ENCODE results near the gene SYT1. TPM values are rescaled to one million over a fixed set of nuclear protein-coding genes. Genes with fewer than 3 reads are reported as not detected.

The SYT1 gene
- total and polyA plus RNA-seq, 8 donors, result 0.16 to 1.2 (median 0.26) TPM

DNA sequence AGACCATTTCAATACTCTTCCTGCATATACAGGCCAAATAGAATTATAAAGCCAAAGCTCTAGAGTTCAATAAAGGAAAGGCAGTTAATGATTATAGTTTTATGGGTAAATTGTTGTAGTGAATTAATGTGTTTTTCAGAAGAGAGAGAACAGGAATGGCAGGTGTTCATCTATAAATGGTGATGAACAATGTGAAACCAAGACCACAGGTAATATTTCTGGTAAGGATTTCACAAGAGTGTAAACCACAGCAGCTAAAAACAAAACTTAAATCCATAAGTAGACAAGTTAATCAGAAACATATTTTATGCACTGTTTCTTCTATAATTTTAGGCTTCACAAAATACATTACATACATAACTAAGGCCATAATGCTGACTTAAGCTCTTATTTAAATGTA, 204.4 kb downstream of the SYT1 start:
- Histone ChIP-seq H3K36me3 (no peaks in the 10 kb centered on the region), H3K4me3 (no peak overlapping the region), H3K4me1 (no peaks in the 10 kb centered on the region), H3K9me3 (no peaks in the 10 kb centered on the region), H3K27ac (no peak overlapping the region), H3K27me3 (no peaks in the 10 kb centered on the region)
- DNase-seq (no peak), FAIRE-seq (no peak), ATAC-seq (no peak)
- TF ChIP-seq, protein P1, sequence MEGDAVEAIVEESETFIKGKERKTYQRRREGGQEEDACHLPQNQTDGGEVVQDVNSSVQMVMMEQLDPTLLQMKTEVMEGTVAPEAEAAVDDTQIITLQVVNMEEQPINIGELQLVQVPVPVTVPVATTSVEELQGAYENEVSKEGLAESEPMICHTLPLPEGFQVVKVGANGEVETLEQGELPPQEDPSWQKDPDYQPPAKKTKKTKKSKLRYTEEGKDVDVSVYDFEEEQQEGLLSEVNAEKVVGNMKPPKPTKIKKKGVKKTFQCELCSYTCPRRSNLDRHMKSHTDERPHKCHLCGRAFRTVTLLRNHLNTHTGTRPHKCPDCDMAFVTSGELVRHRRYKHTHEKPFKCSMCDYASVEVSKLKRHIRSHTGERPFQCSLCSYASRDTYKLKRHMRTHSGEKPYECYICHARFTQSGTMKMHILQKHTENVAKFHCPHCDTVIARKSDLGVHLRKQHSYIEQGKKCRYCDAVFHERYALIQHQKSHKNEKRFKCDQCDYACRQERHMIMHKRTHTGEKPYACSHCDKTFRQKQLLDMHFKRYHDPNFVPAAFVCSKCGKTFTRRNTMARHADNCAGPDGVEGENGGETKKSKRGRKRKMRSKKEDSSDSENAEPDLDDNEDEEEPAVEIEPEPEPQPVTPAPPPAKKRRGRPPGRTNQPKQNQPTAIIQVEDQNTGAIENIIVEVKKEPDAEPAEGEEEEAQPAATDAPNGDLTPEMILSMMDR (IDR thresholded peaks at IDR 0.05), result no peak
- intact Hi-C loops (cut with DNase I), result no loop called here

DNA sequence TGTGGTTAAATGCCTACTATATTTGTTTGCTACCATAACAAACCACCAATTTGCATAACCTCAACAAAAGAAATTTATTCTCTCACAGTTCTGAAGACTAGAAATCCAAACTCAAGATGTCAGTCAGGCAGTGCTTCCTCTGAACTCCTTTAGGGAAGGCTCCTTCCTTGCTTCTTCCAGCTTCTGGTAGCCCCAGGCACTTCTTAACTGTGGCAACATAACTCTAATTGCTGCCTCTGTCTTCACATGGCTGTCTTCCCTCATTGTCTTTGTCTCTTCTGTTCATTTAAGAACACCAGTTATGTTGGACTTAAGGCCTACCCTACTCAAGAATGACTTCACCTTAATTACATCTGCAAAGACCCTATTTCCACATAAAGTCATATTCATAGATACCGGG, 206.9 kb downstream of the SYT1 start:
- WGBS, 2 donors, result 83 to 97% methylated on average over 1 of the region's 1 CpG
- DNase-seq (no peak), ATAC-seq (no peak), FAIRE-seq (no peak)
- intact Hi-C loops (cut with DNase I), result no loop called here
- Histone ChIP-seq H3K4me3 (no peak overlapping the region), H3K9me3 (no peaks in the 10 kb centered on the region), H3K4me1 (no peaks in the 10 kb centered on the region), H3K36me3 (no peaks in the 10 kb centered on the region), H3K27me3 (no peaks in the 10 kb centered on the region), H3K27ac (no peak overlapping the region)
- TF ChIP-seq, protein P1 (IDR thresholded peaks at IDR 0.05), result no peak

DNA sequence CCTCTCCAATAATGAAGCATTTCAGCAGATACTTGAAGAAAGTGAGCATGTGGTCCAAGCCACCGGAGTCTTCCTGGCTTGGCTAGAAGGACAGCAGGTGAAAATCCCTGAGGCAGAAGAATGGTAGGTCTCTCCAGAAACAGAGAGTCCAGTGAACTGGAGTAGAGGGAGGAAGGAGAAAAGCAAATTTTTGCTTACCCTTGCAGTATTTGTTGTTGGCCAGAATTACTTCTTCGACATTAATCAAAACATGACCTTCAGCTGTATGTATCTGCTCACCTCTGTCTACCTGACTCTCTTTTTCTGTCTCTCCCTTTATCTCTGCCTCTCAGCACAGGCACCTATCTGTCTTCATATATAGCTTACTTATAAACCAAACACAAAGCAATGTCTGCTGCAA, 208.9 kb downstream of the SYT1 start:
- intact Hi-C loops (cut with DNase I), result no loop called here
- Histone ChIP-seq H3K36me3 (no peaks in the 10 kb centered on the region), H3K9me3 (no peaks in the 10 kb centered on the region), H3K4me3 (no peak overlapping the region), H3K27me3 (no peaks in the 10 kb centered on the region), H3K4me1 (no peaks in the 10 kb centered on the region), H3K27ac (no peak overlapping the region)
- FAIRE-seq (no peak), DNase-seq (no peak), ATAC-seq (no peak)
- WGBS, 2 donors, result 69 to 85% methylated on average over 2 of the region's 2 CpGs
- TF ChIP-seq, protein P1 (IDR thresholded peaks at IDR 0.05), result no peak

DNA sequence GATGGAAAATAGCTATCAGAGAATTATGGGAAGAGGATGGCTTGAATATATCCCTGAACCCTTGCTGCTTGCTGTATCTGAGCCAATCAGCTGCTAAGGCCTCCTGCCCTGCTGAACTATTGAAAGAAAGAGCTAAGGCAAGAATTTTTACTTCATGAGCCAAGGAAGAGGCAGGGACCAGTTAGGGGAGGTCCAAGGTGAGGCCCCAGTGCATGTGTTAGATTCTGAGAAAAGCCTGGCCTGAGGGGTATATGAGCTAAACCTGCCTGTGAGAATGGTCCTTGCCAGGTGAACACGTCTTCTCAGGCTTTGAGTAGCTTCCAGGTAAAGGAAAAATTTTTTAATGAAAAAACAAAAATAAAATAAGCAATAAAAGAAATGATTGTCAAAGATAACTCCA, 218.0 kb downstream of the SYT1 start:
- Histone ChIP-seq H3K4me3 (no peak overlapping the region), H3K27me3 (no peaks in the 10 kb centered on the region), H3K36me3 (no peaks in the 10 kb centered on the region), H3K4me1 (no peaks in the 10 kb centered on the region), H3K27ac (no peak overlapping the region), H3K9me3 (no peaks in the 10 kb centered on the region)
- DNase-seq (no peak), FAIRE-seq (no peak), ATAC-seq (no peak)
- 52 to 58% methylated on average over 1 of the region's 1 CpG for WGBS, 2 donors
- TF ChIP-seq, protein P1 (IDR thresholded peaks at IDR 0.05), result no peak
- intact Hi-C loops (cut with DNase I), result no loop called here

DNA sequence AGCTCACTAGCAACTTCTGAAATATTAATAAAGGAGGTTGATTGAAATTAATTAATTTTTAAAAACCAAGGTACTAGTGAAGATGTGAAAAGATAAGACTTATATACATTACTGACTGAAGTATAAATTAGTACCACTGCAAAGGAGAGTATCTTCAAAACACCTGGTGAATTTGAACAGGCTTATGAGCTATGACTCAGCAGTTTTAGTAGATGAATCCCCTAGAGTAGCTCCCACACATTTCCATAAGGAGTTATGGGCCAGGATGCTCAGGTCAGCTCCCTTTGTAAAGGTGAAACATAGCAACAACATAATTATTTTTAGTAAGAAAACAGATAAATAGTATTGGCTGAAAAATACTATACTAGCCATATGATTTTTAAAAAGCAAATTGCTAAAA, 218.6 kb downstream of the SYT1 start:
- FAIRE-seq (no peak), ATAC-seq (no peak), DNase-seq (no peak)
- TF ChIP-seq, protein P1 (IDR thresholded peaks at IDR 0.05), result no peak
- Histone ChIP-seq H3K4me1 (no peaks in the 10 kb centered on the region), H3K9me3 (no peaks in the 10 kb centered on the region), H3K27ac (no peak overlapping the region), H3K27me3 (no peaks in the 10 kb centered on the region), H3K36me3 (no peaks in the 10 kb centered on the region), H3K4me3 (no peak overlapping the region)
- intact Hi-C loops (cut with DNase I), result no loop called here
